NCI-H2196 (cell line): ENCODE results near the gene SIRT3.

ENCODE experiments used
- DNase-seq: peaks from one replicate; lab custom pipeline; 2025; ENCODE audit not compliant: unreplicated experiment; lab: John Stamatoyannopoulos, UW

The SIRT3 gene

GRCh38 chr11:217704-218103 is 18.4 kb downstream of the SIRT3 start:
- no peak for DNase-seq

GRCh38 chr11:216081-216974 is 19.8 kb downstream of the SIRT3 start:
- DNase-seq, result no peak

GRCh38 chr11:215581-216037 is 20.5 kb downstream of the SIRT3 start:
- no peak for DNase-seq

GRCh38 chr11:214083-214482 is 22.1 kb downstream of the SIRT3 start:
- no peak for DNase-seq

GRCh38 chr11:213111-213510 is 23.0 kb downstream of the SIRT3 start:
- no peak for DNase-seq

- no peak for DNase-seq
Measured at GRCh38 chr11:212150-213100, 23.7 kb downstream of the SIRT3 start.

GRCh38 chr11:211741-212140 is 24.4 kb downstream of the SIRT3 start:
- no peak for DNase-seq

GRCh38 chr11:211295-211694 is 24.8 kb downstream of the SIRT3 start:
- no peak for DNase-seq

GRCh38 chr11:210803-211180 is 25.4 kb downstream of the SIRT3 start:
- no peak for DNase-seq

- no peak for DNase-seq
Measured at GRCh38 chr11:210122-210802, 25.9 kb downstream of the SIRT3 start.

- DNase-seq, result no peak
Measured at GRCh38 chr11:209275-210121, 26.6 kb downstream of the SIRT3 start.

GRCh38 chr11:208917-209260 is 27.3 kb downstream of the SIRT3 start:
- DNase-seq, result no peak

GRCh38 chr11:208181-208916 is 27.8 kb downstream of the SIRT3 start:
- DNase-seq, result peak; percentile 75

GRCh38 chr11:207863-208180 is 28.3 kb downstream of the SIRT3 start:
- DNase-seq, result no peak

GRCh38 chr11:207208-207862 is 28.8 kb downstream of the SIRT3 start, which contains the start of the genes BET1L and RIC8A:
BET1L (minus strand) TSS chr11:207399; CDS start chr11:207321, 78 bp downstream.
RIC8A (plus strand) TSS chr11:207708; CDS start chr11:208855, 1,147 bp downstream.
- DNase-seq, result peak; percentile 96

- DNase-seq, result no peak
Measured at GRCh38 chr11:206526-207207, 29.5 kb downstream of the SIRT3 start.

- no peak for DNase-seq
Measured at GRCh38 chr11:206002-206384, 30.1 kb downstream of the SIRT3 start.

- DNase-seq, result no peak
Measured at GRCh38 chr11:205221-206001, 30.7 kb downstream of the SIRT3 start.
